GM15510 (cell line): Measurements from ENCODE around the gene IFT20.

Source experiments
- POLR2A ChIP-seq: IDR thresholded peaks from 3 replicates; pipeline ENCODE4 v1.6.1; 2011; ENCODE audit warnings: borderline replicate concordance; ENCODE audit not compliant: insufficient read length; ENCODE audit errors: extremely low read depth

The IFT20 gene

DNA sequence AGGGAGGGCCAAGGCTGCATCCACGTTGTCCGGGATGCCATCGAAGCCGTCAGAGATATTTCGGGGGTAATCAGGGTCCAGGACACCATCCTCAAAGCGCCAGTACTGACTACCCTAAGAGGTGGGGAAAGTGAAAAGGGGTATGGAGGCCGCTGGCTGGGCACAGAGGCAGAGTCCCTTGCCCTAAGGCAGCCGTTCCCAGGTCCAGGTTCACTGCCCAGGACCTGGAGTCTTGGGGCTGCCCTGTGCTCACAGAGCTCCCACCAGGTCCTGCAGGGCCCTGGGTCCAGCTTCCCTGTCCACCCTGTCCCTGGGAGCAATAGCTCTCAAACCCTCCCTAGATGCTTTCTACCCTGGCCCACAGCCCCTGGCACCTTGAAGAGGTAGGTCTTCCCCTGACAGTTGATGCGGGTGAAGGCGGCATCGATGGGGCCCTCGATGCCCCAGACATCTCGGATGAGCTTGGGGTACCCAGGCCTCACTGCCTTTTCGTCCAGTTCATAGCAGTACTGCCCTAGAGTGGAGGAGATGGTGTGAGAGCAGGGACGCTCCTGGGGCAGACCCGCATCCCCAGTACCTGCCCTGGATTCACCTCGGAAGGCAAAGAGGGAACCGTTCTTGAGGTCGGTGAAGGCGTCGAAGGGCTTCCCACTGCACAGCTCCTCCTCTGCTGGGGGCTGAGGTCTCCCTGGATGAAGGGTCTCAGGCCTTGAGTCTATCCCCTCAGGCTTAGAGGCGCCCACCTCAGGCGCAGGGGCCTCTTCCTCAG lies 33.8 kb upstream of the IFT20 start:
- no peak for TF ChIP-seq POLR2A

DNA sequence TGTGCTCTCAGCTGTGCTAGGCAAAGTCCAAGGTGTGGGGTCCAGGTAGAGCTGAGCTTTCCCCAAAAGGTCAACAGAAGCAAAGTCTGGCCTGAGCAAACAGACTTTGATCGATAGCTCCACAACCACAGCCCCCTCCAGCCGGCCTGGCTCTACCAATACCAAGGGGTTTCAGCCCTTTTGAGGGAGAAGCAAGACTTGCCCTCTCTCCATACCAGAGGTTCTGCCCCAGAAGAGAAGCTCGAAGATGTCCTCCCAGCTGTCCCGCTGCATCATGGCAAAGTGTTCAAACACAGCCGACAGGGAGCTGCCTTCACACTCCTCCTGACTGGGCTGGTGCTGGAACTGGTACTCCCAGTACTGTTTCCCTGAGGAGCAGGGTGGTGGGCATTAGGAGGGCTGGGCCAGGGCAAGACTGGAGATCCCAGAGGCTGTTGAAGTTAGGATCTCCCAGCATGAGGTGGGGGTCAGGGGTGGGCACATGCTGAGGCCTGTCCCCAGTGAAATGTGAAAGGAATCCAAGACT lies 33.1 kb upstream of the IFT20 start:
- no peak for TF ChIP-seq POLR2A

DNA sequence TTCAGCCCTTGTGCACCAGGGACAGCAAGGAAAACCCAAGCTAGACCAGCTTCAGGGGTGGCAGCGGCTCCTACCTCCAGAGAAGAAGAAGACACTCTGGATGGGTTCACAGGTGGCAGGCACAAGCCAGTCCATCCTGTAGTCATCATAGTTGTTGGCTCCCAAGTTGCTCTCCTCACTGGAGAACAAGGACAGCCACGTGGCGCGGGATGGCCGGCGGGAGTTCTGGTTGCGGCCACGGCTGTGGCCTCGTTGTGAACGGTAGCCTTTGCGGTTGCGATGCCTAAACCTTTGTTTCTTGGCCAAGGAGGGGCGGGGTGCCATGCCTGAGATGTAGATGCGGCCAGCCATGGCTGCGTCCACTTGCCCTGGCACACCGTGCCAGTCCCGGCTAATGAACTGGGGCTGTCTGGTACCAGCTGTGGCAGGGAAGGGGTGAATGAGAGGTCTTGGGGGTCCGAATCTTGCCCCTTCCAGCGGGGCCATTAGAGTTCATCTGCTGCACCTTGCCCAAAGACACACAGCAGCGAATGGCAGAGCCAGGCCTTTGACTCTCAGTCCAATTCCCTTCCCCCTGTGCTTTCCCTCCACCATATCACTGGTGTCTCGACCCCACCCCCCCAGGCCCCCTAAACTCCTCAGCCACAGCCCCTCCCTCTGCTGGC lies 32.5 kb upstream of the IFT20 start:
- no peak for TF ChIP-seq POLR2A

DNA sequence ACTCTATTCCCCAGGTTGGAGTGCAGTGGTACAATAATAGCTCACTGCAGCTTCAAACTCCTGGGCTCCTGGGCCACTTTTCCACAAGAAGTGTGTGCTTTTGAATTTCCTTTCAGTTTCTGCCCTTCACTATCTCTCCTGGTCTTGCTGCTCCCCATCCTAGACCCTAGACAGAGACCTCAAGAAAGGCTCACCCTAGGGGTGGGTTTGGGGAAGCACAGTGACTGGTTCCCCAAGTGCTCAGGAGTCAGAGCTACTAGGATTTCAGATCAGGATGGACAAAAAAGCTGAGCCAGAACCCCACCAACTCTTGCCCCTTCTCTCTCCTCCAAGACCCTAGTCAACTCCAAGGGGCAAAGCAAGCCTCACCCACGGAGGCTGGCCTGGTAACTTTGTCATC lies 31.3 kb upstream of the IFT20 start:
- TF ChIP-seq POLR2A = no peak

DNA sequence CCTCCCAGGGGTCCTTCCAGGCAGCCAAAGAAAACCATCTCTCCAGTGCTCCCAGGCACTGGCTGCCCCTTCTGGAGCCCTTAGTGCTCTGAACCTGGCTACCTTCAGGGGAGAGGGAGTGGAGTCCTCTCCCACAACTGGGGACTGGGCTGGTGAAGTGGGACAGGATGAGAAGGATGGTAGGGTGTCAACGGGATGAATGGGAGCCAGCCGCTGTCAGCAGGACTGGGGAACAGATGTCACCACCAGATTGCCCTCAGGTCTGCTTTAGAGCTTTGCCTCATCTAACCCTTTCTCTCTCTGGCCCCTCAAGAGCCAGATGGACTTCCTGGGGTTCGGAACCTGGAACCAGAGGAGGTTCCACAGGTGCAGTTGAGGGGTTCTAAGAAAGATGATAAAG lies 30.2 kb upstream of the IFT20 start:
- no peak for TF ChIP-seq POLR2A

DNA sequence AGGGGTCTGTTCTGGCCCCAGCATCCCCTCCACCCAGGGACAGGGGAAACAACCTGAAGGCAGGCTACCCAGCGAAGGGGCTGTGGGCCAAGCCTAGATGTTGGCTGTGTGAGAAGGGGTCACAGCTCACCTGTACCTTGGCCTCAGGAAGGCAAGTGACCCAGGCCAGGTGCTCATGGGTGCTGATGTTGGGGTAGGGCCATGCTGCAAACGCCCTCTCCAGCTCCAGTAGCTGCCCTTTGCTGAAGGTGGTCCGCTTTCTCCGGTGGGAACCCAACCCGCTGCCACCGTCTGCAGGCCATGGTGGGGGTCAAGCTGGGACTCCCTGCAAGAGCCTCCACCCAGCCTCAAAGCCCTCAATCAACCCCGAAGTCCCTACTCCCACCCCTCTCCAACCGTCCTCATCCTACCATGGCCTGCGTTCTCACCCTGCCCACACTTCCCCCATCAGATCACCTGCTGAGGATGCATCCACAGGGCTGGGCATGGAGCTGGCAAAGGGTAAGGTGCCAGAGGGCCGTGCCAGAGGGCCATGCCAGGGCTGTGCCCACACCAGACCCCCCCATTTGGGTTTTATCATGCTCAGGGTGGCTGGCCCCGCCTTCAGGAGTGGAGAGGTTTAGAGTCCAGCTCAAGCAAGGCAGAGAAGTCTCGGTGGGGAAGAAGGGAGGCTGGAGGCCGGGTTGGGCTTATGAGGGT lies 29.5 kb upstream of the IFT20 start, which contains the start of gene SEBOX:
Gene SEBOX (minus strand): TSS at position 535 of the 699 bp plus-strand sequence. CDS start 48 bp downstream, at position 487.
- TF ChIP-seq POLR2A = no peak

DNA sequence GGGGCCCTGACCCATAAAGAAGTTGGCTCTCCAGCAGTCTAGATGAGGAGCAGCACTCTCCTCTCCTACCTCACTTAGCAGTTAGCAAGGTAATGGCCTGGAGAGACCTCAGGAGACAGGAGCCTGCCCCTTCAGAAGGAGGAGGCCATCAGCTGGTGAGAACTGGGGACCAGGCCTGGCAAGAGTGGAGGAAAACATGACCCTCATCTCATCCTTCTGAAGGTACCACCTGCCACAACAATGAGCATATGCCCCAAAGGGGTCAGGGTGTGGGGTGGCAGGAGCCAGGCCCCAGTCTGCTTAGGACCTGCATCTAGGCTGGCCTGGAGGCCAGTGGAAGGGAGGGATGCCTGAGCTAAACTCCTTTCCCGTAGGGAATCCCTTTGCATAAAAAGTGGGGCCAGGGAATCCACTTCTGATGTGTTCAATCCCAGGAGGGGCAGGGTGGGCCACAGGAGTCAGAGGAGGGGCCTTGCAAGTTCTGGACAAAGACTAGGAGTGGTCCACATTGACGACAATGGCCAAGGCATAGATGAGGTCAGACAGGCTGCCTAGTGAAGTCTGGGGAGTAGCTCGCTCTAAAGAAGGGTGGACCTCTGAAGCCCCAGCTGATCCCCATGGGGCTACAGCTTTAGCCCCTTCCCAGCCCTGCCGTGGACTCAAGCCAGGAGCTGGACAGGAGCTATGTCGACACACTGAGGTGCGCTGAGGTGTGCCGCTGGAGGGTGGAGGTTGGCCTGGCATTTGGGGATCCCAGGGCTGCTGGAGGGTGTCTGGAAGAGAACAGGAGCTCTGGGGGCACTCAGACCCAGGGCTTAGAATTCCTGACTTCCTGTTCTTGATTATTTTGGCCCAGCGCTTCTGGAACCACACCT lies 28.7 kb upstream of the IFT20 start:
- TF ChIP-seq POLR2A = no peak

DNA sequence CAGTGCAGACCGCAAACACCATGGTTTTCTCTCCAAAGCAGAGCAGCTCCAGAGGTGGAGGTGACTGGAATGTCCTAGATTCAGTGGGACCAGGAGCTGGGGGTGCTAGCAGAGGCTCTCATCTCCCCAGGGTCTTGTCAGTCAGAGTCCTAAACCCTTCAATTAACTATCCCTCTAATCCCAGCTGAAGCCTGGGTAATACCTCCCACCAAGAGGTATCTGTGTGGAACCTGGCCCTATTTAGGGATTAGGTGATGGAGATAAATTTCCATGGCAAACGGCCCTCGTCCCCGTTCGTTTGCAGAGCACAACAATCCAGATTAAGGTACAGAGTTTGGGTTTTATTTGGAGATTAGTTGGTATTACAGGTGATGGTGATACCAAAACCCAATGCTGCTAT lies 27.9 kb upstream of the IFT20 start:
- TF ChIP-seq POLR2A = no peak

DNA sequence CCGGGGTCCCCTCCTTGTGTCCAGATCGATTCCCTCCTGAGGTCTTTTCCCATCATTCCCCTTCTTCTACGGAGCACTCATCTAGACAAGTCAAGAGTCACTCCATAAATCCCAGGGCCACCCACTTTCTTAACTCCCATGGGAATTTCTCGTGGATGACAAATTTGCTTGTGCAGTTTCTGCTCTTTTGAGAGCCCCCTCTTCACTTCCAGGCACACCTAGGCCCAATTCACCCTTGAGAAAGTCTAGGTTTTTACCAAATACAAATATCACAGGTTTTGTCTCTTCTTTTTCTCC lies 22.6 kb upstream of the IFT20 start:
- no peak for TF ChIP-seq POLR2A

DNA sequence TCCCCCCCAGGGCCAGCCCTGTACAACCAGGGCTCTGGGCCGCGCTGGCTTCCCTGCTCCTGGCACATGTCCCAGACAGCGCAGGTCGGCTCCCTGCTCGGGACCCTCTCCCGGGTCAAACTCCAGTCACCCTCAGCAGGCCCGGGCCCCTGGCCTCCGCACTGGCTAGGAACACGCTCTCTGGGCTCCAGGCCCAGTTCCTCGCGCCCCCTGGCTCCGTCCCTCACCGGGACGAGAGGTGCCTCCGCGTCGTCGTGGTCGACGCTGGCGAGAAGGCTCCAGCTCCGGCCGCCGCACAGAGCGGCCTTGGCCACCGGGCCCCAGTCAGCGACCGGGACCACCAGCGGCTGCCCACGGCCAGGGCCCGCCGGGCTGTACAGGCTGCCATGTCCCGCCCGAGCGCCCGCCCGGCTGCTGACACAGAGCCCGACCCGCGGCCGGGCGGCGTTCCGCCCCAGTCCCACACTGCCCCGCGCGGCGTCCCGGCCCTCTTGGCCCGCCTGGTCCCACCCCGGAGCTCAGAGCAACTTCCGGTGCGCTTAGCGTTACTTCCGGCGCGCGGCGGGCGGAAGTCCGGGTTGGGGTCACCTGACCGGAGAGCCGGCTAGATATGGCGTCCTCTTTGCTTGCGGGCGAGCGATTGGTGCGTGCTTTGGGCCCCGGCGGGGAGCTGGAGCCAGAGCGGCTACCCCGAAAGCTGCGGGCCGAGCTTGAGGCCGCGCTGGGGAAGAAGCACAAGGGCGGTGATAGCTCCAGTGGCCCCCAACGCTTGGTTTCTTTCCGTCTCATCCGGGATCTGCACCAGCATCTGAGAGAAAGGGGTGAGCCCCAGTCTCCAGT lies 22.0 kb upstream of the IFT20 start, which contains the start of gene POLDIP2:
Gene POLDIP2 (minus strand): TSS at position 467 of the 840 bp plus-strand sequence. CDS start 79 bp downstream, at position 388.
- peak; percentile 97 for TF ChIP-seq POLR2A

DNA sequence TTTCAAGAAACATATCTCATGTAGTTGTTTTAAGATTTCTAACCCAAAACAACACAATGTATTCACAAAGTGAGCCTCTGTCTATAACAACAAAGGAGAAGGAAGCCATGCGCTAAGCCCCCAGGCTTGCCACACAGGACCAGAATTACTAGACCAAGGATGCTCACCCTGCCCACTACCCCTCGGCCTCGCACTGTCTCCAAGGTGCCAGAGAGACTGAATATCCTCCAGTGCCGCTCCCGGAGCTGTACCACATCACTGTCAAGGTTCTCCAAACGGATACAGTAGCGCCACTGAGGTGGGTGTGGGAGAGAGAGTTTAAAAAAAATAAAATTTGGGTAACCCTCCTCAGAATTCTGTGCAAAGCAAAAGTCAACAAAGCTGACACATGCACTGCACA lies 15.0 kb upstream of the IFT20 start:
- no peak for TF ChIP-seq POLR2A

DNA sequence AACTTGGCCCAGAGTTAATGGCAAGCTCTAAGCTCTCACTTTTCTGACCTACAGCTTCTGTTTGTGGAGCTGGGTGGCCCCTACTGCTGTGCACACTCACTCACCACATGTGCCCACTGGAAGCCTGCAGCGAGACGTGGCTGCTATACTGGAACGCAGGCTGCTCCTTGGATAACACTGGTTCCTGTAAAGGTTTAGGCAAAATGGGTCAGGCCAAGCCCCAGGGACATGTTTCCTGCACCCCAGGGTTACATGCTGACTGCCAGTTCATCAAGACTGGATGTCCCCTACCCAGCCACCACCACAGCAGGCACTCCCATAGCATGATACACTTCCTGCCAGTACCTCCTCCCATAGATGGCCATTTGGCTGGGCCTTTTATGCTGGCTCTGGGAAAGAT lies 13.7 kb upstream of the IFT20 start:
- no peak for TF ChIP-seq POLR2A

DNA sequence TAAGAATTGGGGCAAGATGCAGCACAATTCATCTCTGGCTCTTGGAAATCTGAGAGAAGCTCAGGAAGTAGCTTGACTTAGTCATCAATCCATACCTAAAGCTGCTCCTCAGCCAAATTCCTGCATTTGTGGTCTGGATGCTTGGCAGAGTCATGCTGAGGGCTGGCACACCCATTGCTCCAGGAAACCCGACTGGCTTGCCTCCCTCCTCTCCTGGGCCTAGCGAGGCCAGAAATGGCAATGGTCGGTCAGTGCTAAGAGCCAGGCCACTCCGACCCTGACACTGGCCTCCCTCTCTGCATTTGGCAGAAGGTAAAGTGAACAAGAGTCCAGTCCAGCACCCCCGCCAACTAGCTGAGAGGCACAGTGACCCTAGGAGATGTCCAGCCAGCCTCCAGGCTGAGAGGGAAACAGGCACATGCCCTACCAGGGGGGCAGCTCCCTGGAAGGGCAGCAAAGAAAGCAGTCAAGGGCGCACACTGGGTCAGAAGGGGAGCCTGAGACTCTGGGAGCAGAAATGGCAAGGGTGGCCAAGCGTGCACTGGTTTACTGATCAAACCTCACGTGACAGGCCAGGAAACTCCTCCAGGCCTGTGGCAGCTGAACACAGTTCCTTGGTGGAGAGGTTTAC lies 12.1 kb upstream of the IFT20 start:
- no peak for TF ChIP-seq POLR2A
